Eye (tissue), 1 donor: ENCODE measurements around the gene MGAT5.

Experiments used
- DNase-seq: peaks from one replicate; pipeline ENCODE4 v3.0.0-alpha.2; 2015

MGAT5 gene

DNA sequence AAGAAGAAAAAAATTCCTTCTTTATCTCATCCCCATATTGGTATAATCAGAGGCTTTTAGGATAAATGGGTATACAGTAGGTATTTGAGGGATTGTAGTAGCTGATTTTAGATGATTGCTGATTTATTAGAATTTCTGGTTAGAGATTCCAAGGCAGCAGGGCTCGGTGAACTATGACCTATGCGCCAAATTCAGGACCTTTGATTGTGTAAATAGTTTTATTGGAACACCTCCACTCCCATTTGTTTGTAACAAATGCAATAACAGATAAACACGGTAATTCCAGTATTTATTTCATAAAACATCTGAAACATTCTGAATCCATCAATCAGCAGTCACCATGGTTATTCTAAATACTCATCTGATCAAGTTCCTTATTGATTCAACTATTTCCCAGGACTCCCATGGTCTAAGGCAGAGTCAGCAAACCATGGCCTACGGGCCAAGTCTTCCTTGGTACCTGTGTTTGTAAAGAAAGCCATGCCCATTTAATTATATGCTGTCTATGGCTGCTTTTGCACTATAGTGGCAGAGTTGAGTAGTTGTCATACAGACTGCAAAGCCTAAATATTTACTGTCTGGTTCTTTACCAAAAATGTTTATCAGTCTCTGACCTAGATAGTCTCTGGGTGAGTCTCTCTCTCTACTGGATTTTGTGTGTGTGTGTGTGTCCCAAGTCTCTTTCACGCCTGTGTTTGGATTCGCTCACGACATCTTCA is 4.3 kb downstream of the MGAT5 start:
- DNase-seq, result no peak

DNA sequence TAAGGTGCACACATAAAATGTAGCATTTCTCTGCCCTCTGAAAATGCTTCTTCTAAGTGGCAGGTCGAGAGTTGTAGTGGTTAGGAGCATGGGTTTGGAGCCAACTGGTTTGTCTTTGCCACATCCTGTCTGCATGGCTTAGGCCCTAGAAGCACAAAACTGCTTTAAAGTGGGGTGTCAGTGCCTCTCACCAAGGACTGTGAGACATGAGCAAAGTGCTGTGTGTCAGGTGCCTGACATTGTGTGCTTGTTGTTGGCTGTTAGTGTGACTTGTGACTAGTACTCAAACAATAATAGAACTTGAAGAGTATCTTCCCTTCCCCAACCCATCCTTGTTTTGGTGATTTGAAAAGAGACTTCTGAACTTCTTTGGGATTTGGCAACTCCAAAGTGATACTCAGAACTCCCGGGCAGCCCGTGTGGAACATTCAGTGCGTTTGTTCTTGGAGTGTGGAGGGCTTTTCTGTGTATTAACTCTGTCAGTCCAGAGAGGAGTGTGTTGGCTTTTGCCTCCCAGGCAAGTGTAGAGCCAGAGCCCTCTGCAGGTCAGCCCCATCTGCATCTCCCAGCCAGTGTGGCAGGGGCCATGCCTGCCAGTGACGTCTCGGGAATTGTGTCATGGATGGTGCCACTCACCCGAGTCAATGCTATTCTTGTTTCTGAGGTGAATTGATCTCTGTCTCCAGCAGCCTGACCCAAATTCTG is 5.0 kb downstream of the MGAT5 start:
- no peak for DNase-seq

DNA sequence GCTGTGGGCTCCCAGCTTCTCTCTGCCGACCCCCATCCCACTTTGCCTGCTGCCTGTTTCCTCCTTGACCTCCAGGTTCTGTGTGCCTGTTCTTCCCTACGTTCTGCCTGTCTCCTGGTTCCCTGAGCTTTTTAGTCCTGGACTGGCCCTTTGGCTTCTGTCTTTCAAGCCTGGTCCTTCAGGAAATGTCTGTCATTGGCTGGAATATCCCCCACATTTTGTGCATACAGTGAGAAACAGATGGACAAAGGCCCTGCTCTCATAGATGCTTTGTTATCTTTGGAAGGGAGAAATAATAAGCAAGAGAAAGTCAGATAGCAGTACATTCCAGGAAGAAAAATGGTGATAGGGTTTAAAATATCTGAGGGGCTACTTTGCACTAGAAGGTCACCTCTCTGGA is 5.7 kb downstream of the MGAT5 start:
- no peak for DNase-seq

DNA sequence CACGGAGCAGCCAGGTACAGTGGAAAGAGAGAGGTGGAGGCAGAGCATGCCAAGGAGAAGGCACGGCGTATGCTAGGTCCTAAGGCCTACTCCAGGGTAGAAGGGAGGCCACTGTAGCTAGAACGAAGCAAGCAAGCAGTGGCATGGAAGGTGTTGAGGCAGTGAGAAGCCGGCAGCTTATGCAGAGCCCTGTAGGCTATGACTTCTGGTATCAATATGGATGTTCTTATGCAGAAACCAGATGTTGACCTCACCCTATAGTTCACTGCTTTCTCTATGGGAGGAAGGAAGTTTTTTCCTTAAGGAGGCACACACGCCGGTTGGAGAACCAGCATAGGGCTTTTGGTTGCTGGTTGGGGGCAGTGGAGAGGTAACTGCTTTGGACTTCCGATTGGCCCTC is 6.1 kb downstream of the MGAT5 start:
- DNase-seq, result no peak

DNA sequence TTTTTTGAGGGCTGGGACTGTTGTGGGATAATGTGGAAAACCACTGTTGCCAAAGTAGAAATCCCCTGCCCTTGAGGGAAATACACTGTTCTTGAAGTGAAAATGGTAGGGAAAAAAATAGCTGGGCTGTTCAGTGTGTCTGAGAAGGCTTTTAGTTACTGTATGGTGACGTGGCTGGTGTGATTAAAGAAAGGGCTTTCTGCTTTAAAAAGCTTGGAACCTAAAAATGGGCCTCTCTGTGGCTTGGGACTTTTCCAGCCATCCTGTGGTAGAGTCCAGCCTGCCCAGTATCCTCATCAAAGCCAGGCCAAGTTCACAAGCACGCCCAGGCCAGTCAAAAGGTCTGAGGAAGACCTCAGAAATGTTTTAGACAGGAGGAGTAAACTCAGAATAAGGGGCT is 6.8 kb downstream of the MGAT5 start:
- DNase-seq, result no peak

DNA sequence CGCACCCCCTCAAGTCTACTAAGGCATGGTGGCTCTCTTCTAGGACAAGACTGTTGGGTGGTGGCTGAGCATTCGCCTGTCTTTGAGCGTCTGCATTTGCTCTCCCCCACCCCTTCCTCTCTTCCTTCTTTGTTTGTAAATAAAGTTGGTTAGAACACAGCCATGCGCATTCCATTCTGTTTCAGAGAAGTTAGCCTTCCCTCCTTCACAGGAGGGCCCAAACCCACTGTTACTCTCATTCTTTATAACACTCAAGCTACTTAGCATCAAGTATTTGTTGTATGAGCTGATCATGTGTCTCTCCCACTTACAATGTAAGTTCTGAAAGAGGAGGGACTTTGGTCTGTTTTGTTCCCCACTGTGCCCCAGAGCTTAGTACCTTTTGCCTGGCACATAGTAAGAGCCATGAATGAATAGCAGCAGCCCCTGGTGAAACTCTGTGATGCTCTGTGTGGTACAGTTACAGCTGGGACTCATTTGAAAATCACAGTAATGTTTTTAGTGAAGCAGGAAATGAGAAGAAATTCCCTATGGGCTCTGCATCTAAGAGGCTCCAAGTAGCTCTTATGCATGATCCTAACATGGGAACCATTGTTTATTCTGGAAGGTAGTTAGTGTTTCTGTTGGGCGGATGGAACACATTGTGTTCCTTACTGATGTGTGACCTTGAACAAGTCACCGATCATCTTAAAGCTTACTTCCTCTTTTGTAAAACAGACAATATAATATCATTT is 7.7 kb downstream of the MGAT5 start:
- DNase-seq, result no peak

DNA sequence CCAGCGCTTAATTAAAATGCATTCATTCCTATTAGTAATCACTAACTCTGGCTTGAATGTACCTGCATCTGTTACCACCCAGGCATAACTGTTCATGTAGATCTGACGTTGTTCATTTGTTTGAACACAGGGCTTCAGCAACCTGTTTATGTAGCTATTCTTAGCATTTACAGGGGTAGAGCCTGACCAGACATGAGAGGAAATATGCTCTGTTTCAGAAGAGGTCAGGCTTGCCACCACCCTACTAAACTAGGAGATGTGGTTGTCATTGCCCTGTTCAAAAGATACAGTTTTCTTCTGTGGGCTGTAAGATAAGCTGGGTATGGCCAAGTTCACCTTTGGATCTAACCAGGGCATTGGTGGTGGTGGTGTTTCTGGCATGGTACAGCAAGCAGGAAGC is 8.8 kb downstream of the MGAT5 start:
- DNase-seq, result no peak

DNA sequence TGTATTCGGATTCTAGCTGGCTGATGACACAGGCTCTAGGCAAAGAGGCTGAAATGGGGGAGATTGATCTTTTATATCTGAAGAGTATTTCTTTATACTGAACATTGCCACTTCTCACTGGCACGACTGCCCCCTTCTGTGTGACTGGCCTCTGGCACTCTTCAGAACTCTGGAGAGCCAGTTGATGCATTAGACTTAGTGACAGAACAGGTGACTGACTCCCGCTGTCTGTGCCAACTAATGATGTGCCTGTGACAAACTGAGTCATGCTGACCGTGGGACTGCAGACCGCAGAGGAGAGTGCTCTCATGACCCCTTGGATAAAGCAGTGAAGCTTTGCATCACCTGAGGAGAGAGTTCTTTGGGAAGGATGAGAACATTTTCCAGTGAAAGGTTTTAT is 14.4 kb downstream of the MGAT5 start:
- DNase-seq, result no peak

DNA sequence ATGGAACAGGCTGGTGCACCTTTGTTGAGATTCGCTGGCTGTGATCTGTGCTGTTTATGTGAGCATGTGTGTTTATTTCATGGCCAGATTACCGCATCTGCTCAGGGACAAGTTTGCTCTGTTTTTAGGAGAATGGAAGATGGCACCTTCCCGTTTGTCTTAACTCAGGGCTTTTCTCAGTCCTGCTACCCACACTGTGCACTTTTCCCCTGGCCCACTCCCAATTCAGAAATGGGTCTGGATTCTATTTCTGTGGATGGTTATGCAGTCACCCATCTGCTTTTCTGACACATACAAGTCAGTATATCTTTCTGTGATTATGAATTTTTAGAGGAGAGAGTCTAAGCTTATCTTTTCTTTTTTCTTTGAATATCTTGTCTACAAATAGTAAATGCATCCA is 15.4 kb downstream of the MGAT5 start:
- DNase-seq, result no peak

DNA sequence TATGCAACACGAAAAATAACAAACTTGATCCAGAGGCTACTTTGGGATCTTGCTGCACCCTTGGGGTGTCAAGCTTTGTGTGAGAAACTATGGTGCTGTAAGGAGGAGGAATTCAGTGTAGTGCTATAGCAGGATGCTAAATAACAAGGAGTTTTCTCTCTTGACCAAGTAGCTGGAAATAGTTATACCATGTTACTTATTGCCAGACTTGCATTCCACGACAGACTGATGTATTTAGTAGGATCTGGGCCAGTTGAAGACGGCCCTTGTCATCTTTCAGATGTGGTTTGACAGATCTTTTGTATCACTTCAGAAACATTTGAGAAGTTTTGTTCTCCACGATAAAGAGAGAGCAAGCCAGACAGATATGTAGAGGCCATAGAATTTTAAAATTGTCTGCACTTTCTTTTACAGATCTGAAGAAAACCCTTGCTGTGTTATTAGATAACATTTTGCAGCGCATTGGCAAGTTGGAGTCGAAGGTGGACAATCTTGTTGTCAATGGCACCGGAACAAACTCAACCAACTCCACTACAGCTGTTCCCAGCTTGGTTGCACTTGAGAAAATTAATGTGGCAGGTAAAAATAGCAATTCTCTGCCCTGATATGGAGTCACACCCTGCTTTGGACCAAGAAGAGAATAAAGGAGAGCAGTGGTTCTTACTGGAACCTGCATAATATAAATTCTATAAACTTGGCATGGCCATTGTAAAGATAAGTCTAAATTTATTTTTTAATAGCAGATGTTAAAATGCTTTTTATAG is 16.3 kb downstream of the MGAT5 start:
- DNase-seq, result no peak

DNA sequence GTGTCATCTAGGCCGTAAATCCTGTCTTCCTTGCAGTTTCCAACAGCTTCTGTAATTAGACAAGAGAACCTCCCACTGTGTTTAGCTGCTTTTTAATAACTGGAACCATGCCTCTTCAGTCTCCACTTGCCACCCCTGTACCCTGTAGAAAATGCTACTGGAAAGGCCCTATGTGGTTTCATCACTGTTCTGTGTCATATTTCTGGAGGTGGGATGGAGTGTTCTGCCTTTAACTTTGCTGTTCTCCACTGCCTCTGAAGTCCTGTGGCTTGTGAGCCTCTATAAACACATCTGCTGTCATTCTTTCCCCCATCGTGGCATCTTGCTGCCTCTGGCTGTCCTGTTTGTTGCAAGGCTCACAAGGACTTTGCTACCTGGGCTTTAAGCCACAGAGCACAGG is 17.9 kb downstream of the MGAT5 start:
- DNase-seq, result no peak

DNA sequence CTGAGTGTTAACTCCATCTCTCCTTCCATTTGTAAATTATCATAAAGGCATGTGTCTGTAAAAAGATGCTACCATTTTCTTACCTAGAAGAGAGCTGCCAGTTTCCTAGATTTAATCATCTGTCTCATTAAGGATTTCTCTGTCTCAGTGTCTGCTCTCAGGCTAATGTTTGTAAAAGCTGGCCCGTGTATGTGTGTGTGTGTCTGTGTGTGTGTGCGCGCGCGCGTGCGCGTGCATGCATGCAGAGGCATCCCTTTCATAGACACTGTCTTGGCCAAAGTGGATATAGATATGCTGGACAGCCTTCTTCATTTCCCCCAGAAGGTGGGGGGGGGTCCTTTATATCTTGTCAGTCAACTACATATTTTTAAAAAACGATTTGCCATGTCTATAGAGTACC is 18.9 kb downstream of the MGAT5 start:
- DNase-seq, result no peak

DNA sequence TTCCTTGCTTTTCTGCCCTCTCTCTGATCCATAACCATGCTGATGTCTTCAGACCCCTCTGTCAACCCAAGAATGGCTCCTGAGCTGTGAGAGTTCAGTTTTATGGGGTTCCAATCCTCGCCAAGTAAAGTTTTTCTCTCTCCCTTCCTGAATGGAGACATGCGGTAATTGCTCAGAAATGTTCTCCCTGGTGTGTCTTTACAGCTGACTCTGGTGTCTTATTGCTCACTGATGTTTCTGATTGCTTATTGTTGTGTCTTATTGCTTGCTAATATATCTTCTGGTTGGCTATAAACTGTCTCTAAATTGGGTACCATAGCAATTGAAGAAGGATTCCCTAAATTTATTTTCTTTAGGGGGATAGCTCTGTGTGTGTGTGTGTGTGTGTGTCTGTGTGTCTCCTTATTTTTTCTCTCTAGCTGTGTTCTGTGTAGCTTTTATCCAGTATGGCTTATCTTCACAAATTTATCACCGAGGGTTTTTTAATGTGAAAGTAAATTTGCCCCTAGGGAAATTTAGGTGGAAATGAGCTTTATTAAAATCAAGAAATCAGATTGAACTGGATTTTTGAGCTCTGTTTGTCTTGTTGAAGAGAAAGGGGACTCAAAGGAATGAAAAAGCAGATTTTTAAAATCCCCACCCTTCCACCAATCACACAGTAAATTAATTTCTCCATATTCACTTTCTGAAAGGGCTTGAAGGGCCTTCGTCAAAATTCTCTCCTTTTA is 19.5 kb downstream of the MGAT5 start:
- DNase-seq, result no peak

DNA sequence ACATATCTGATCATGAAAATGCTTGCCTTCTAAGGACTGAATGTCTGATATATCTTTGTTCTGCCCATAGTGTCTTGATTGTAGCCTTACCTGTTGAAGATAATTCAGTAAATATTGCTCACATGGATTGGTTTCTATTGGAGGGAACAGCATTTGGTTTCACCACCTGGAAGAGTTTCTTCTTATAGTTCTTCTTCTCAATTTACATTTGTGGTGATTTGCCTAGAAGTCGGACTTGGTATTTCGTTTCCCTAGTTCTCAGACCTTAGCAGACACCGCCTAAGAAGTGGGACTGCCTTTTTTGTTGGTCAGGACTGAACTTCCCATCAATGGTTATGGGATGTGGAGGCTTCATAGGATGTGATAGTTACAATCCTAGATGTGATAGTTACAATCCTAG is 20.2 kb downstream of the MGAT5 start:
- DNase-seq, result no peak

DNA sequence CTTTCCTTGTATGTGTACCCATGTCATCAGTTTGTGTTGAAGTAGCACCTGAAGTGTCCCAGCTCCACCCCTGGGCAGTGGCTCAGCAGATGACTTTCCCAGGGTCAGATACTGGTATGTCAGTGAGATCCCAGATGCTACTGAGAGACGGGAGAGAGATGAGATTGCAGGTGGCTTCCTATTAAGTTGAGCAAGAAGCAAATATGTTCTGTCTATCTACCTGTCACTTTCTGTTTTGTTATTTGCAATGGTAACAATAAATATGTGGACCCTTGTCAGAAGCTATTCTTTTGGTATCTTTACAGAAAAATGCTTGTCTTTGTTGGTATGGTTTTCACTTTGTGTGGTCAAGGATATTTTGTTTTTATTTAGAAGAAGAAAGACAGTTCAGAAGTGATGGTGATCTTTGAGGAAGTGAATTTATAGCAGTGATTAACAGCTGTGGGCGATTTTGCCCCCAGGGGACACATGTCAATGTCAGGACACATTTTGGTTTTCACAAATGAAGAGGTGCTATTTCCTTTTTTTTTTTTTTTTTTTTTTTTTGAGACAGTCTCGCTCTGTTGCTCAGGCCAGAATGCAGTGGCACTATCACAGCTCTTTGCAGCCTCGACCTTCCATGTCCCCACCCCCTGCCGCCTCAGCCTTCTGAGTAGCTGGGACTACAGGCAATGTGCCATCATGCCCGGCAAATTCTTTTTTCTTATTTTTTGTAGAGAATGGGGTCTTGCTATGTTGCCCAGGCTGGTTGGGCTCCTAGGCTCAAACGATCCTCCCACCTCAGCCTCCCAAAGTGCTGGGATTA is 21.4 kb downstream of the MGAT5 start:
- DNase-seq, result no peak

DNA sequence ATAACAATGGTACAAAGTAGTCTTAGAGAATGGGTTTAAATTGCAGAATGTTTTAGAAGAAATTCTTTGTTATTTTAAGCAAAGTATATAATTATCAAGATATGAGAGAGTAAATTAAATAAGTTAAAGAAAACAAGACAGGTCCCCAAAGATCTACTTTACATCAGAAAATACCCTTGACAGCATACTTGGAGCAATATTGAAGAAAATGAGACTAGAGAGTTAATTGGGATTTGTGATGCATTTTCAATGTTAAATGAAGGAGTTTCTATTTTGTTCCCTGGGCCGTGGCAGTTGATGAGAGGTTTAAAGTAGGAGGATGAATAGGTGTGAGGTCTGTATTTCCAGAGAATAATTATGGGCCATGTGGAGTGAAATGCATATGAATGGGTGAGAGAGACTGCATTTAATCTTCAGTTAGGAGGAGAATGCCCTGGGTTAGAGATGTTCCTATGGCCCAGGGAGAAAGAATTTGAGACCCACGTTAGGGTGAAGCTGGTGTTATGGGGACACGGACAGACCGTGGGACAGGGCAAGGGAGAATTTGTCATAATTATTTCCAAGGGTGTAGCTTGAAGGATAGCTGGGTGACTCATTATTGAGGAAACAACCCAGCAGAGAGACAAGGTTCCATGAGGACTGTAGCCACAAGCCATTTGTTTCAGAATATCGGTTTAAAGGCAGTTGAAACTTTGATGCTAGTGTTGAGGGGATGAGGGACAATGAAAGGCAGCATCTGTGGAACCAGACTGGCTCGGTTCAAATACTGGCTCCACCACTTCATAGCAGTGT is 22.7 kb downstream of the MGAT5 start:
- no peak for DNase-seq

DNA sequence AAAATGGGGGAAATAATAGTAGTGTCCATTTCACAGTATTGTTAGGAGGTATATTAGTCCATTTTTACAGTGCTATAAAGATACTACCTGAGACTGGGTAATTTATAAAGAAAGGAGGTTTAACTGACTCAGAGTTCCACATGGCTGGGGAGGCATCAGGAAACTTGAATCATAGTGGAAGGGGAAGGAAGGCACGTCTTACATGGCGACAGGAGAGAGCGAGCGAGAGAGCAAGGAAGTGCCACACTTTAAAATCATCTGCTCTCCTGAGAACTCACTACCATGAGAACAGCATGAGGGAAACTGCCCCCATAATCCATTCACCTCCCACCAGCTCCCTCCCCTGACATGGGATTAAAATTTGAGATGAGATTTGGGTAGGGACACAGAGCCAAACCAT is 23.4 kb downstream of the MGAT5 start:
- no peak for DNase-seq

DNA sequence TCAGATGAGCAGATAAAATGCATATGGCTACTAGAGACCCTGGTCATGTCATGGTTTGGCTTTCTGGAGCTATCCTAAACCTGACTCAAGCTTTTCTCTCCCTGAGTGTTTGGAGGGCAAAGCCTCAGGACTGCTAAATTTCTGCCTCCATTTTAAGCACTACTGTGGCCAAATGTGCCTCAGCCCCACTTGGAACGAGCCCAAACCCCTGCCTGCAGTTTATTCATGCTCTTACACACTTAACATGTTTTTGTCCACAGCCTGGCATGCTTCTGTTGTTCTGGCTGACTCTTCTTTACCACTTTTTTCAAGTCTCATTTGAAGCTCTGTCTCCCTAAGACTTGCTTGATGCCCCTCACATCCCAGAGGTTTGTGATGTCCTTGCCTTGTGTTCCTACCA is 24.7 kb downstream of the MGAT5 start:
- no peak for DNase-seq

DNA sequence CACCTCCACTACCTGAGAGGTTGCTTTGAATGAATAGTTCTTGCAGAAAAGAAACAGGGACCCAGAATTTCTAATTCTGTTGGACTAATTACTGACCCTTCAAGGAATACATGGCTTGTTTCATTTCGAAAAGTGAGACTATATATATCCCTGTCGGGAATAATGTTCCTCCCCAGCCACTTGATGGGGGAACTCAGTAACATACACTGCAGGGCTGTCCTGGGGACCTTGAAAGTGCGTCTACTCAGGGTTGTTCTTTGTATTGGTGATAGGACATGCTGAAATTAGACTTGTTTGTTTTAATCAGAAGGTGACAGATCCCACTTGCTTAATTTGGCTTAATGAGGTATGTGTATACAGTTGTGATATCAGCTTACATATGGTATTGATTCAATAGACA is 25.5 kb downstream of the MGAT5 start:
- DNase-seq, result no peak

DNA sequence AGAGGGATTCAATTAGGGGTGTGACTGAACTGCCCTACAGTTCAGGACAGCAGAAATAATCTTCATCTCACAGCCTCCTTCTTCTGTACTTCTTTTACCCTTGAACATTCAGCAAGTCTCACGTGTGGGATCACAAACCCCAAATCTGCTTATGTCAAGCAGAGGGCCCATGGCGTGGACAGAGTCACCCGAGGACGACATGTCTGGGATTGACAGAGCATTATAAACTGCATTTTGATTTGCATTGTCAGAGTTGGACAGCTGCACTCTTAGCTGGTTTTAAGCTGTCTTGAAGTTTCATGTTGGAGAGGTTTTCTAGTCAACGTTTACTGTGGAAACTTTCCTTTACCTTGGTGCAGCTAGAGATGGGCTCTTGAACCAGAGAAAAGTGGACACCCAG is 26.4 kb downstream of the MGAT5 start:
- DNase-seq, result no peak

DNA sequence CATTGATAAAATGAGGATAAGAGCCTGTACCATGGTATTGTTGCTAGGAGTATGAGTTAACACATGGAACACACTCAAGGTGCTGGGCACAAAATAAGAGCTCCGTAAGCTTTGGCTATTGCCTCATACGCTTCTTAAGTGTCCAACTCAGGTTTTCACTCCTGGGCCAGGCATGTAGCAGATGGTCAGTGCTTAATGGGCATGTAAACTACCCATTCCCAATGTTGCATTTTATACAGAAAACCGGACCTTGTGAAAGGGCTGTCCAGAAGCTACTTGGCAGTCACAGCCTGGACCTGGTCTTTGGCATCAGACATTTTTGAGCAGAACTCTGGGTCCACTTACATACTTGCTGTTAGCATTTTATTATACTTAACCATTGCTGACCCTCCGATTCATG is 26.9 kb downstream of the MGAT5 start:
- DNase-seq, result no peak
